ENCODE results near the gene ARID5B.

Gene ARID5B

GRCh38 chr10:62059217-62059920 lies 157.9 kb downstream of the ARID5B start:
- H3K27ac ChIP-seq, result no peak overlapping the region
- TF ChIP-seq CTCF (conservative IDR thresholded peaks at IDR 0.05), result no peak

GRCh38 chr10:62062028-62062427 lies 160.5 kb downstream of the ARID5B start:
- no peak for TF ChIP-seq CTCF (conservative IDR thresholded peaks at IDR 0.05)
- H3K27ac ChIP-seq, result no peak overlapping the region

GRCh38 chr10:62062752-62063512 lies 161.4 kb downstream of the ARID5B start:
- no peak overlapping the region for H3K27ac ChIP-seq
- no peak for TF ChIP-seq CTCF (conservative IDR thresholded peaks at IDR 0.05)

- H3K27ac ChIP-seq, result no peak overlapping the region
- no peak for TF ChIP-seq CTCF (conservative IDR thresholded peaks at IDR 0.05)
Observed at GRCh38 chr10:62063795-62064472, 162.4 kb downstream of the ARID5B start.

- H3K27ac ChIP-seq, result no peak overlapping the region
Observed at GRCh38 chr10:62067560-62067959, 166.1 kb downstream of the ARID5B start.

GRCh38 chr10:62068464-62068863 lies 167.0 kb downstream of the ARID5B start:
- H3K27ac ChIP-seq, result no peak overlapping the region
- no peak for TF ChIP-seq CTCF (conservative IDR thresholded peaks at IDR 0.05)

More at GRCh38 chr10:62067560-62067959, 166.1 kb downstream of the ARID5B start:
- TF ChIP-seq CTCF (conservative IDR thresholded peaks at IDR 0.05), result no peak

Measured in VCaP (cell line).